MM.1S (cell line): Measurements from ENCODE around the gene GRIN3B.

Experiments used
- DNase-seq: peaks from one replicate; pipeline ENCODE4 v3.0.0-alpha.2; 2015
- H2AFZ ChIP-seq: fragments of 300-600 bp; sonication (generic); 2 replicates; pipeline ENCODE4 v1.6.0; 2016; ENCODE audit warnings: antibody characterized with exemption, low read length
- H3F3A ChIP-seq: fragments of 300-600 bp; sonication (generic); 2 replicates; pipeline ENCODE4 v1.6.1; 2016; ENCODE audit warnings: mild to moderate bottlenecking, antibody characterized with exemption, low read length, moderate library complexity, mixed read lengths; ENCODE audit not compliant: insufficient read depth
- H3K27ac ChIP-seq: fragments of 300-600 bp; sonication (generic); 2 replicates; pipeline ENCODE4 v1.5.1; 2016; ENCODE audit warnings: mild to moderate bottlenecking, low read length
- H3K27me3 ChIP-seq: fragments of 300-600 bp; sonication (generic); replicated peaks from 2 replicates; pipeline ENCODE4 v1.6.0; 2016; ENCODE audit warnings: low read length; ENCODE audit not compliant: insufficient read depth
- H3K36me3 ChIP-seq: fragments of 300-600 bp; sonication (generic); replicated peaks from 2 replicates; pipeline ENCODE4 v1.6.1; 2016; ENCODE audit warnings: mild to moderate bottlenecking, low read length, mixed read lengths; ENCODE audit not compliant: insufficient read depth
- H3K4me1 ChIP-seq: fragments of 300-600 bp; sonication (generic); 2 replicates; pipeline ENCODE4 v1.6.1; 2016; ENCODE audit warnings: low read length, mixed read lengths
- H3K4me2 ChIP-seq: fragments of 300-600 bp; sonication (generic); 2 replicates; pipeline ENCODE4 v1.6.0; 2016; ENCODE audit warnings: low read depth, low read length
- H3K4me3 ChIP-seq: fragments of 300-600 bp; sonication (generic); 2 replicates; pipeline ENCODE4 v1.5.1; 2016; ENCODE audit warnings: low read length, mixed read lengths
- H3K79me2 ChIP-seq: fragments of 300-600 bp; sonication (generic); 2 replicates; pipeline ENCODE4 v1.6.1; 2016; ENCODE audit warnings: mixed run types, low read length, mixed read lengths
- H3K9ac ChIP-seq: fragments of 300-600 bp; sonication (generic); 2 replicates; pipeline ENCODE4 v1.6.1; 2016; ENCODE audit warnings: low read length, mixed read lengths
- H3K9me2 ChIP-seq: fragments of 300-600 bp; sonication (generic); replicated peaks from 2 replicates; pipeline ENCODE4 v1.6.1; 2016; ENCODE audit warnings: mild to moderate bottlenecking, low read length, mixed read lengths; ENCODE audit not compliant: insufficient read depth
- H3K9me3 ChIP-seq: fragments of 300-600 bp; sonication (generic); replicated peaks from 2 replicates; pipeline ENCODE4 v1.6.1; 2016; ENCODE audit warnings: mild to moderate bottlenecking, low read length, mixed read lengths; ENCODE audit not compliant: insufficient read depth
- H4K20me1 ChIP-seq: fragments of 300-600 bp; sonication (generic); 2 replicates; pipeline ENCODE4 v1.6.1; 2016; ENCODE audit warnings: mild to moderate bottlenecking, low read length, moderate library complexity, mixed read lengths; ENCODE audit not compliant: insufficient read depth
- EZH2 ChIP-seq: fragments of 300-600 bp; sonication (generic); optimal IDR thresholded peaks from 2 replicates; pipeline ENCODE3; 2017; ENCODE audit warnings: low read depth, mild to moderate bottlenecking, antibody characterized with exemption, low read length, mixed read lengths
- EZH2phosphoT487 ChIP-seq: fragments of 300-600 bp; sonication (generic); IDR thresholded peaks from 2 replicates; pipeline ENCODE4 v1.6.1; 2018; ENCODE audit warnings: antibody characterized with exemption, low read length
- TF ChIP-seq, protein P1 (sequence below): fragments of 300-600 bp; sonication (generic); IDR thresholded peaks from 2 replicates; pipeline ENCODE4 v1.5.1; 2016; ENCODE audit warnings: antibody characterized with exemption, low read length, mixed read lengths

The GRIN3B gene

DNA sequence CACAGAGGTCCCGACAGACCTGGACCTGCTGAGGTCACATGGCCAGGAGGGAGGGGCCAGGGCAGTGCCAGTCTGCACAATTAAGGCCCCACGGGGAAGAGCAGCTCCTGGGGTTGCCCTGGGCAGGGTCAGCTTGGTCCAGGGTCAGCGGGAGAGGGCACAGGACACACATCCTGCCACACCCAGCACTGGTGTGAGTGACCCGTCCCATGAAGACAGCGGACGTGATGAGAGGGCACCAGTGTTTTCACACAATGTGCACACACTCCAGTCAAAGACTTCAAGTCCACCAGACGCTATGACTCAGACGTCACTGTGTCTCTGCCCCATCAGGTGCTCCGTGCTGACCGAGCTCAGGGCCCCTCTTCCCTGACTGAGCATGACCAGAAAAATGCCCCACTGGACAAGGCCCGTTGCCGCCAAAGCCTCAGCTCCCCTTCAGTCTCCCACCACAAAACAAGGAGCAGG, 16.5 kb downstream of the GRIN3B start:
- Histone ChIP-seq H3F3A (peaks cover 20% of the 10 kb centered on the region), H3K4me1 (peaks cover 45% of the 10 kb centered on the region), H3K27ac (peak overlapping the region; percentile 60), H3K4me2 (peak overlapping the region; percentile 73), H3K9ac (peak overlapping the region; percentile 45), H3K36me3 (peaks cover 10% of the 10 kb centered on the region; the same call in 1 of the 2 replicates), H3K27me3 (no peaks in the 10 kb centered on the region), H3K4me3 (peak overlapping the region; percentile 21), H2AFZ (no peak overlapping the region), H3K79me2 (peaks cover 88% of the 10 kb centered on the region), H3K9me3 (no peaks in the 10 kb centered on the region), H3K9me2 (no peaks in the 10 kb centered on the region), H4K20me1 (peaks cover 25% of the 10 kb centered on the region)
- peak; percentile 50 for DNase-seq
- TF ChIP-seq, protein P1, sequence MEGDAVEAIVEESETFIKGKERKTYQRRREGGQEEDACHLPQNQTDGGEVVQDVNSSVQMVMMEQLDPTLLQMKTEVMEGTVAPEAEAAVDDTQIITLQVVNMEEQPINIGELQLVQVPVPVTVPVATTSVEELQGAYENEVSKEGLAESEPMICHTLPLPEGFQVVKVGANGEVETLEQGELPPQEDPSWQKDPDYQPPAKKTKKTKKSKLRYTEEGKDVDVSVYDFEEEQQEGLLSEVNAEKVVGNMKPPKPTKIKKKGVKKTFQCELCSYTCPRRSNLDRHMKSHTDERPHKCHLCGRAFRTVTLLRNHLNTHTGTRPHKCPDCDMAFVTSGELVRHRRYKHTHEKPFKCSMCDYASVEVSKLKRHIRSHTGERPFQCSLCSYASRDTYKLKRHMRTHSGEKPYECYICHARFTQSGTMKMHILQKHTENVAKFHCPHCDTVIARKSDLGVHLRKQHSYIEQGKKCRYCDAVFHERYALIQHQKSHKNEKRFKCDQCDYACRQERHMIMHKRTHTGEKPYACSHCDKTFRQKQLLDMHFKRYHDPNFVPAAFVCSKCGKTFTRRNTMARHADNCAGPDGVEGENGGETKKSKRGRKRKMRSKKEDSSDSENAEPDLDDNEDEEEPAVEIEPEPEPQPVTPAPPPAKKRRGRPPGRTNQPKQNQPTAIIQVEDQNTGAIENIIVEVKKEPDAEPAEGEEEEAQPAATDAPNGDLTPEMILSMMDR = no peak
- TF ChIP-seq EZH2 (no peak), EZH2phosphoT487 (no peak)

DNA sequence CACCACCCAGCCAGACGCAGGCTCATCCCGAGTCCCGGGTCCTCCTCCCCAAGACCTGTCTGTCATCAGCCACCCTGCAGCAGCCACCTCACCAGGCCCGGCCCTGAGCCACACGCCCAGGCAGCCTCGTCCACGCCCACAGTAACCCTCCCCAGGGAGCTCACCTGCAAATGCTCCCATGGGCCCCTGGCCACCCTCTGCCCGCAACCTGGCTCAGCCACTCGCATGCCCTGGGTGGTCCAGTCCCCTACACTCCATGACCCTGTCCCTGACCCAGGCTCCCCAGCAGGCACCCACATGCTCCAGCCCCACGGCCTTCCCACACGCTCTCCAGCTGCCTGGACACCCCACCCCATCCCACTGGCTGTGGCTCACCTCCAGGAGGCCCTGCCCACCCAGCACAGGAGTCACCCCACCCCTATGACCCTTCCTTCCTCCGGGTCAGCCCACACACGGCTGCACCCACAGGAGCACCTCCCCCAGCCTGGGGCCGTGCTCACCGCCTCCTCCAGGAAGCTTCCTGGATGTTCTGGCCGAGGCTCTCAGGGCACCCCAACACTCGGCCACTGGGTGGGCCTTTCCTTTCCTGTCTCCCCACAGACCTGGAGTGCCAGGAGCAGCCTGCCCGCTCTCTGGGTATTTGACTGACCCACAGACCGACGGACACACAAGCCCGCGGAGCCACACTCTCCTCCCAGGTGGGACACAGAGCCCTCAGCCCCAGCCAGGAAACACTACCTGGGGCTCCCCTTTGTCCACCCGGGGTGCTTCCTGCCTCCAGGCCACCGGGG, 17.1 kb downstream of the GRIN3B start:
- Histone ChIP-seq H3K79me2 (peaks cover 83% of the 10 kb centered on the region), H3K4me1 (peaks cover 45% of the 10 kb centered on the region), H3K9ac (peak overlapping the region; percentile 45; the same call in 1 of the 2 replicates), H4K20me1 (peaks cover 25% of the 10 kb centered on the region), H3K27me3 (no peaks in the 10 kb centered on the region), H3K4me3 (peak overlapping the region; percentile 21; the same call in 1 of the 2 replicates), H3F3A (peaks cover 25% of the 10 kb centered on the region), H3K27ac (peak overlapping the region; percentile 60), H3K36me3 (peaks cover 4% of the 10 kb centered on the region; the same call in 1 of the 2 replicates), H3K4me2 (peak overlapping the region; percentile 73), H2AFZ (no peak overlapping the region), H3K9me2 (no peaks in the 10 kb centered on the region), H3K9me3 (no peaks in the 10 kb centered on the region)
- DNase-seq = peak; percentile 70
- TF ChIP-seq, protein P1 = no peak

DNA sequence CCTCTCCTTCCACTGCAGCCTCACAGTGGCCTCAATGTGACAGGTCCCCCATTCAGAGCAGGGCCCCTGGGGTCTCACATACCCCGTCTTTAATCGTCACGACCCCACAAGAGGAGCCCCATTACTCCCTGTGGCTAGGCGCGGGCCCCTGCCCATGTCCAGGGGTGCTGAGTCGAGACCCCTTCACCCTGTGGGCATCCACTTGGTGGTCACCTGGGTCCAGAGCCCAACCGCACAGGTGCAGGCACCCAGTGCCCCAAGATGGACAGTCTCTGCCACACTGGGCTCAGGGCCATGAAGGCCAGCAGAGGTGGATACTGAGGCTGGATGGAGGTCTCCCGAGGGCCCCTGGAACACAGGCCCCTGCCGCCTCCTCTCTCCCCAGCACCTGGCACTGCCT, 17.7 kb downstream of the GRIN3B start:
- Histone ChIP-seq H3K4me3 (peak overlapping the region; percentile 21; the same call in 1 of the 2 replicates), H3K27me3 (no peaks in the 10 kb centered on the region), H4K20me1 (peaks cover 25% of the 10 kb centered on the region), H3K4me1 (peaks cover 45% of the 10 kb centered on the region), H3K79me2 (peaks cover 78% of the 10 kb centered on the region), H3K9me2 (no peaks in the 10 kb centered on the region), H3F3A (peaks cover 30% of the 10 kb centered on the region), H3K27ac (peak overlapping the region; percentile 60; the same call in 1 of the 2 replicates), H3K36me3 (no peaks in the 10 kb centered on the region; the same call in 1 of the 2 replicates), H3K4me2 (peak overlapping the region; percentile 73; the same call in 1 of the 2 replicates), H3K9me3 (no peaks in the 10 kb centered on the region), H2AFZ (no peak overlapping the region), H3K9ac (peak overlapping the region; percentile 45; the same call in 1 of the 2 replicates)
- TF ChIP-seq, protein P1 = no peak
- TF ChIP-seq EZH2phosphoT487 = no peak
- DNase-seq = no peak
